ENCODE results near the gene LILRA6.
"Not testable (repeated sequence)": the region's sequence is repeated elsewhere in the genome, so short reads cannot be mapped to it uniquely, and the experiment has no call there.

LILRA6 gene

DNA sequence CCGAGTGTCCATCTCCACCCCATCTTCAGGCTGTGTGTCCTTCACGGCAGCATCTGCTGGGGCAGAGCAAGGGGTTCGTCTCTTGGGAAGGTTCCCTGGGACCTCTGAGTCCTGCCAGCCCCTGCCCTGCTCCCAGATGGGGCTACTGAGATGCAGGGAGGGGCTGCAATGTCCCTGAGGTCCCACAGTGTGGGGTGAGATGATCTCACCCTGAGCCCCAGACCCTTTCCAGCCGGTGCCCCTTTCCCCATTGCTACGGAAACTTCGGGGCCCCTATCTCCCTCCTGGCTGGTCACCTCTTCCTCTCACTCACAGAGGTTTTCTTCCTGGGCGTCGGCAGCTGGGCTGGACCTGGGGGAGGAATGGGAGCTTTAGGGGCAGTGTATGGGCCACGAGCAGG is 33.4 kb upstream of the LILRA6 start:
- Histone ChIP-seq H3K4me1 (ENCODE audit: low read length) (peaks cover 18% of the 10 kb centered on the region), H2AFZ (ENCODE audit: low read depth, low read length) (no peak overlapping the region), H3K4me2 (ENCODE audit: low read length) (no peak overlapping the region), H3K9me3 (ENCODE audit: insufficient read depth, low read length) (no peaks in the 10 kb centered on the region), H3K27me3 (ENCODE audit: low read depth, low read length) (peaks cover 24% of the 10 kb centered on the region), H3K79me2 (ENCODE audit: low read length) (no peaks in the 10 kb centered on the region), H3K9ac (ENCODE audit: low read length) (no peak overlapping the region), H4K20me1 (ENCODE audit: insufficient read depth, low read length) (no peaks in the 10 kb centered on the region), H3K4me3 (ENCODE audit: low read length) (no peak overlapping the region), H3K36me3 (replicated peaks; ENCODE audit: low read depth, low read length) (no peaks in the 10 kb centered on the region), H3K27ac (ENCODE audit: low read length) (no peak overlapping the region)
- TF ChIP-seq CTCF (IDR thresholded peaks at IDR 0.05; ENCODE audit: low read depth, low read length) (no peak), EZH2phosphoT487 (IDR thresholded peaks at IDR 0.05; ENCODE audit: low read depth) (no peak)

GRCh38 chr19:54274516-54274915 is 31.9 kb upstream of the LILRA6 start:
- not testable (repeated sequence) for H3K36me3 ChIP-seq (replicated peaks; ENCODE audit: low read depth, low read length); H3K27ac ChIP-seq (ENCODE audit: low read length); H4K20me1 ChIP-seq (ENCODE audit: insufficient read depth, low read length); H2AFZ ChIP-seq (ENCODE audit: low read depth, low read length); H3K79me2 ChIP-seq (ENCODE audit: low read length); H3K4me3 ChIP-seq (ENCODE audit: low read length); H3K4me2 ChIP-seq (ENCODE audit: low read length); H3K9me3 ChIP-seq (ENCODE audit: insufficient read depth, low read length); H3K9ac ChIP-seq (ENCODE audit: low read length)
- H3K4me1 ChIP-seq (ENCODE audit: low read length): peaks cover 12% of the 10 kb centered on the region
- H3K27me3 ChIP-seq (ENCODE audit: low read depth, low read length): peaks cover 20% of the 10 kb centered on the region

DNA sequence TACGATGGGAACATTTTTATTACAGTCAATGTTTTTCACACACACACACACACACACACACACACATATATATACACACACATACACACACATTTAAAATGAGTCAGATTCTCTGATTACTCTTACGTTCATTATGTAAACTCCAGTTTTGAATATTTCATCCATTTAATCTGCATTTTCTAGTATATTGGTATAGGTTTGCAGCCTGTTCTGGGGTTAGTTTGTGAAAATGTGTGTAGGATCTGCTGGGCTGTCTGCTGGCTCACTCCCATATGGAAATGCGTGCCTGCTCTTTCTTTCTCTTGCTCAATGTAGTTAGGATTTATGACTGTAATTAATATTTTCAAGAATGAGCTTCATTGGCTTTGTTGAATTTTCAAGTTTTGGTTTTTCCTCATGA is 31.2 kb upstream of the LILRA6 start:
- no peak overlapping the region for H3K9ac ChIP-seq (ENCODE audit: low read length)
- H3K36me3 ChIP-seq (replicated peaks; ENCODE audit: low read depth, low read length): no peaks in the 10 kb centered on the region
- peaks cover 12% of the 10 kb centered on the region for H3K4me1 ChIP-seq (ENCODE audit: low read length)
- no peaks in the 10 kb centered on the region for H3K9me3 ChIP-seq (ENCODE audit: insufficient read depth, low read length)
- no peaks in the 10 kb centered on the region for H3K79me2 ChIP-seq (ENCODE audit: low read length)
- peaks cover 23% of the 10 kb centered on the region for H3K27me3 ChIP-seq (ENCODE audit: low read depth, low read length)
- no peak overlapping the region for H3K27ac ChIP-seq (ENCODE audit: low read length)
- no peaks in the 10 kb centered on the region for H4K20me1 ChIP-seq (ENCODE audit: insufficient read depth, low read length)
- no peak overlapping the region for H3K4me3 ChIP-seq (ENCODE audit: low read length)
- H2AFZ ChIP-seq (ENCODE audit: low read depth, low read length): no peak overlapping the region
- H3K4me2 ChIP-seq (ENCODE audit: low read length): no peak overlapping the region
- no peak for TF ChIP-seq EZH2phosphoT487 (IDR thresholded peaks at IDR 0.05; ENCODE audit: low read depth)
- no peak for TF ChIP-seq CTCF (IDR thresholded peaks at IDR 0.05; ENCODE audit: low read depth, low read length)

- H3K4me3 ChIP-seq (ENCODE audit: low read length); H2AFZ ChIP-seq (ENCODE audit: low read depth, low read length); H3K9ac ChIP-seq (ENCODE audit: low read length); H3K9me3 ChIP-seq (ENCODE audit: insufficient read depth, low read length); H4K20me1 ChIP-seq (ENCODE audit: insufficient read depth, low read length); H3K27ac ChIP-seq (ENCODE audit: low read length); H3K36me3 ChIP-seq (replicated peaks; ENCODE audit: low read depth, low read length); H3K79me2 ChIP-seq (ENCODE audit: low read length); H3K4me2 ChIP-seq (ENCODE audit: low read length): not testable (repeated sequence)
- H3K27me3 ChIP-seq (ENCODE audit: low read depth, low read length): peaks cover 35% of the 10 kb centered on the region
- peaks cover 12% of the 10 kb centered on the region for H3K4me1 ChIP-seq (ENCODE audit: low read length)
Observed at GRCh38 chr19:54272181-54272580, 29.6 kb upstream of the LILRA6 start.

DNA sequence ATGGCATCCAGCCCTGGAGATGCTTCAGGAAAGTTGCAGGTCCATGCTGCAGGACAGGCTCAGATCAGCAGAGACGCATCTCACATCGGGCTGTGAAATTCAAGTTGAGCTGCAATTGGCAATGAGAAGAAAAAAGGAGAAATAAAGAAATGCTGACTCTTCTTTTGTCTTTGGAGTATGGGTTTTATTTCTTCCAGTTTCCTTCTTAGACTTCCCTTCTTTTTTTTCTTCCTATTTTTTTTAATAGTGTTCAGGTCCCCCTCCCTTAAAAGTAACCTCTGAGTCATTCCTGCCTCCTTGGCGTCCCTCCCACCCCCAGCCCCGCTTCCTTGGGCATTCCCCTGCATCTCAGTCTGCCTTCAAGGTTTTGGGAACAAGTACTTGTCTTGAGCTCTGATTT is 29.0 kb upstream of the LILRA6 start:
- H3K36me3 ChIP-seq (replicated peaks; ENCODE audit: low read depth, low read length); H3K4me2 ChIP-seq (ENCODE audit: low read length); H2AFZ ChIP-seq (ENCODE audit: low read depth, low read length); H3K9ac ChIP-seq (ENCODE audit: low read length); H3K79me2 ChIP-seq (ENCODE audit: low read length); H3K27ac ChIP-seq (ENCODE audit: low read length); H3K4me3 ChIP-seq (ENCODE audit: low read length); H4K20me1 ChIP-seq (ENCODE audit: insufficient read depth, low read length); H3K9me3 ChIP-seq (ENCODE audit: insufficient read depth, low read length): not testable (repeated sequence)
- Histone ChIP-seq H3K4me1 (ENCODE audit: low read length) (peaks cover 12% of the 10 kb centered on the region), H3K27me3 (ENCODE audit: low read depth, low read length) (peaks cover 38% of the 10 kb centered on the region)

All from OCI-LY3 (cell line).